SJSA1 (cell line): ENCODE data around the gene MTHFD2. TPM values are rescaled to one million over a fixed set of nuclear protein-coding genes. Genes with fewer than 3 reads are reported as not detected.
"Not testable (repeated sequence)": the region's sequence is repeated elsewhere in the genome, so short reads cannot be mapped to it uniquely, and the experiment has no call there.

Experiments used
- DNase-seq, 2 experiments: peaks; one replicate each; pipeline ENCODE4 v3.0.0-alpha.2; 2015 to 2020; ENCODE audit warnings: low spot score in 2 of 2, low read depth in 1 of 2
- H3K27ac ChIP-seq: fragments of 250-450 bp; sonication (Bioruptor Pico); 2 replicates; pipeline ENCODE4 v1.5.1; 2020; ENCODE audit warnings: mild to moderate bottlenecking, moderate library complexity
- H3K27me3 ChIP-seq: fragments of 250-450 bp; sonication (Bioruptor Pico); replicated peaks from 2 replicates; pipeline ENCODE4 v1.5.1; 2020; ENCODE audit warnings: mild to moderate bottlenecking, moderate library complexity
- H3K36me3 ChIP-seq: fragments of 250-450 bp; sonication (Bioruptor Pico); 2 replicates; pipeline ENCODE4 v1.5.1; 2020; ENCODE audit warnings: mild to moderate bottlenecking
- H3K4me1 ChIP-seq: fragments of 250-450 bp; sonication (Bioruptor Pico); replicated peaks from 2 replicates; pipeline ENCODE4 v1.6.1; 2021; ENCODE audit warnings: mild to moderate bottlenecking
- H3K4me3 ChIP-seq: fragments of 250-450 bp; sonication (Bioruptor Pico); 2 replicates; pipeline ENCODE4 v1.5.1; 2020; ENCODE audit warnings: mild to moderate bottlenecking
- H3K9me3 ChIP-seq: fragments of 250-450 bp; sonication (Bioruptor Pico); replicated peaks from 2 replicates; pipeline ENCODE4 v1.5.1; 2020; ENCODE audit warnings: mild to moderate bottlenecking
- total RNA-seq: library from RNA; depleted of rRNA; stranded (reverse); fragments of >200 nt; shearing (Covaris generic); gene quantifications from 2 replicates; pipeline ENCODE4 v1.2.3, GENCODE V29; 2014

The MTHFD2 gene
- total RNA-seq, 1 experiment from 2014 or later: 118 TPM

GRCh38 chr2:74205113-74205512 is 6.7 kb downstream of the MTHFD2 start:
- Histone ChIP-seq H3K9me3 (no peaks in the 10 kb centered on the region), H3K27ac (no peak overlapping the region), H3K4me1 (peaks cover under 1% of the 10 kb centered on the region), H3K4me3 (no peak overlapping the region), H3K36me3 (peaks cover 52% of the 10 kb centered on the region), H3K27me3 (no peaks in the 10 kb centered on the region)
- no peak for DNase-seq

DNA sequence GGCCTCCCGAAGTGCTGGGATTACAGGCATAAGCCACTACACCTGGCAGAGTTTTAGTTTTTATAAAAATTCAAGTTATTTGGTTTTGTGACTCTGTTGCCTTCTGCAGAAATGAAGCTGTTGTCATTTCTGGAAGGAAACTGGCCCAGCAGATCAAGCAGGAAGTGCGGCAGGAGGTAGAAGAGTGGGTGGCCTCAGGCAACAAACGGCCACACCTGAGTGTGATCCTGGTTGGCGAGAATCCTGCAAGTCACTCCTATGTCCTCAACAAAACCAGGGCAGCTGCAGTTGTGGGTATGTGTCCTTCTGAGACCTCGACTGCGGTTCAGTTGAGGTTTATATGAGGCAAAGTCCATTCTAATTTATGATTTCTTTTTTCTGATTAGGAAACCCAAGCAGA is 7.2 kb downstream of the MTHFD2 start:
- DNase-seq: no peak
- H3K36me3 ChIP-seq: peaks cover 57% of the 10 kb centered on the region
- no peaks in the 10 kb centered on the region for H3K4me1 ChIP-seq
- no peak overlapping the region for H3K4me3 ChIP-seq
- no peaks in the 10 kb centered on the region for H3K27me3 ChIP-seq
- H3K9me3 ChIP-seq: no peaks in the 10 kb centered on the region
- H3K27ac ChIP-seq: no peak overlapping the region

DNA sequence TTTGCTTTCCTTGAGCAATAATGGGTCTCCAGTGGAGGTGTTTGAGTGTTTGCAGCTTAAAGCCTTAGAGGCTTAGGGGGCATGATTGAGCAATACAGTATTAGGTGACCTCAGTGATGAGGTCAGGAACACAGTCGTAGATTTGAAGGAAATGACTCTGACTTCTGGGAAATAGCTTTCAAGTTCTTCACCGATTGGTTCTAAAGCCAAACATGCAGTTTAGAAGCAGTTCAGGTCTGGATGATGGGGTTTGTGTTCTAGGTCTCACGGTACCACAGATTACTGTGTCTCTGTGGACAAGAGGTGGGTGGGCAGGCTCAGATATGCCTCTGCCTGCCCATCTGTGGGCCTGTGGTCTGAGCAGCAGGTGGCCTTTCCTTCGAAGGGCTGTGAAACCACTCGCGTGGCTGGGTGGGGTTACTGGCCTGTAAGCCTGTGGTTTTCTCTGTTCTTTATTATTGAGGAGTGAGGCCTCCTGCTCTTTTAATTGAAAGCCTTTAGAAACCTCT is 7.8 kb downstream of the MTHFD2 start:
- peaks cover 64% of the 10 kb centered on the region for H3K36me3 ChIP-seq
- H3K4me1 ChIP-seq: no peaks in the 10 kb centered on the region
- H3K9me3 ChIP-seq: no peaks in the 10 kb centered on the region
- H3K4me3 ChIP-seq: no peak overlapping the region
- DNase-seq: no peak
- no peak overlapping the region for H3K27ac ChIP-seq
- H3K27me3 ChIP-seq: no peaks in the 10 kb centered on the region

DNA sequence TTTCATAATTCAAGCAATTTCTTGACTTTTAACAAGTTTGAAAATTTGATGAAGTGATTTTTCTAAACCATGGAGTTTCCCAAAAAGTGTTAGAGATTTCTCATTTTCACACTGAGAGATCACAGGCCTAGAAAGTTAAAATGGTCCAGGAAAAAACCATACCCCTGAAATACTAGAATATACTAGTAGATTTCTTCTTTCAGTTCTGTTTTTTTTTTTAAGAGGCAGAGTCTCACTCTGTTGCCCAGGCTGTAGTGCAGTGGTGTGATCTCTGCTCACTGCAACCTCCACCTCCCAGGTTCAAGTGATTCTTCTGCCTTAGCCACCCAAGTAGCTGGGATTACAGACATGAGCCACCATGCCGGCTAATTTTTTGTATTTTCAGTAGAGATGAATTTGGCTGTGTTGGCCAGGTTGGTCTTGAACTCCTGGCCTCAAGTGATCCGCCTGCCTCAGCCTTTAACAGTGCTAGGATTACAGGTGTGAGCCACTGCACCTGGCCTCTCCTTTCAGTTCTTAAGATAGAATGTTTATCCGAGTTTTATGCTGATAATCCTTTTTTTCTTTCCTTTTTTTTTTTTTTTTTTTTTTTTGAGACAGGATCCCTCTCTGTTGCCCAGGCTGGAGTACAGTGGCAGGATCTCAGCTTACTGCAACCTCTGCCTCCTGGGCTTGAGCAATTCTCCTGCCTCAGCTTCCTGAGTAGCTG is 14.4 kb downstream of the MTHFD2 start:
- Histone ChIP-seq H3K4me1 (no peaks in the 10 kb centered on the region), H3K27ac (no peak overlapping the region), H3K4me3 (no peak overlapping the region), H3K9me3 (no peaks in the 10 kb centered on the region), H3K36me3 (peaks cover 71% of the 10 kb centered on the region), H3K27me3 (no peaks in the 10 kb centered on the region)
- no peak for DNase-seq

- H3K36me3 ChIP-seq: peaks cover 49% of the 10 kb centered on the region
- H3K27ac ChIP-seq, DNase-seq, H3K27me3 ChIP-seq, H3K4me3 ChIP-seq, H3K9me3 ChIP-seq, H3K4me1 ChIP-seq: not testable (repeated sequence)
These were observed 17.4 kb downstream of the MTHFD2 start for GRCh38 chr2:74215771-74216170.

DNA sequence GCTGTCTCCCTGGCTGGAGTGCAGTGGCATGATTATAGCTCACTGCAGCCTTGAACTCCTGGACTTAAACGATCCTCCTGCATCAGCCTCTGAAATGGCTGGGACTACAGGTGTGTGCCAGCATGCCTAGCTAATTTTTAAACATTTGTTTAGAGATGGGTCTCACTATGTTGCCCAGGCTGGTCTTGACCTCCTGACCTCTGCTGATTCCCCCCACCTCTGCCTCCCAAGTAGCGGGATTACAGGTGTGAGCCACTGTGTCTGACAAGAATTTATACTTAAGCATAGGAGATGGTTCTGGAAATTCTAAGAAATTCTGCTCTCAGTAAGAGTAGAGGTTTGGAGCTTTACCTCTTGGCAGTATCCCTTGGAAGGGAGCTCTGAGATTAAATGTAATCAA is 18.2 kb downstream of the MTHFD2 start:
- no peaks in the 10 kb centered on the region for H3K27me3 ChIP-seq
- no peaks in the 10 kb centered on the region; the same call in 1 of the 2 replicates for H3K9me3 ChIP-seq
- no peak overlapping the region for H3K27ac ChIP-seq
- H3K4me3 ChIP-seq: no peak overlapping the region
- no peaks in the 10 kb centered on the region for H3K4me1 ChIP-seq
- DNase-seq: no peak
- peaks cover 41% of the 10 kb centered on the region for H3K36me3 ChIP-seq

DNA sequence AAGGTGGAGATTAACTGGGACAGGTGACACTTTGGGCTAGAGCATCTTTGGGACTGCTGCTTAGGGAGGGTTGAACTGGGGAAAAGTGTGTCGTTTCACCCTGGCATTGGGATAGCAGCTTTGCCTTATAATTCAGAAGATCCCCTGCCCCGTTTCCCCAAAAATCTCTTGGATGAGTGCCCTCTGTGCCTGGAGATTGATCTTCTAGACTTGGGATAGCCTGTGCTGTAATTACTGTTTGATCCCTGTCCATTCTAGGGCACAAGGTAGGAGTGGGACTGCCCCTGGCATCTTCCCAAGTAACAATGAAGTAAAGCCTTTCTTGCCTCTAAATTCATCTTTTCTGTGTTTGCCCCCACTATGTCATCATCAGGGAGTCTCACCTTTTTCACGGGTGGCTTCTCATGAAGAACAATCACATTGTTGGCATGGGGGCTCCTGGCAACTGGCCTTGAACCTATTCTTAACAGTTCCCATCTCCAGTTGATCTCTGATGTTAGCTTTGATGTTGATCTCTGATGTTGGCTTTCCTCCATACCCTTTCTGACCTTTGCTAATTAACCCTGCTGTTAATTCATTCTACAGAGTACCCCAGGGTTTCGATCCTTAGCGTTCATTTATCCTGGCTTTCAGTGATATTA is 21.6 kb downstream of the MTHFD2 start:
- Histone ChIP-seq H3K4me1 (no peaks in the 10 kb centered on the region), H3K4me3 (no peak overlapping the region), H3K27me3 (no peaks in the 10 kb centered on the region), H3K9me3 (no peaks in the 10 kb centered on the region; the same call in 1 of the 2 replicates), H3K36me3 (peaks cover 17% of the 10 kb centered on the region), H3K27ac (no peak overlapping the region)
- DNase-seq: no peak

DNA sequence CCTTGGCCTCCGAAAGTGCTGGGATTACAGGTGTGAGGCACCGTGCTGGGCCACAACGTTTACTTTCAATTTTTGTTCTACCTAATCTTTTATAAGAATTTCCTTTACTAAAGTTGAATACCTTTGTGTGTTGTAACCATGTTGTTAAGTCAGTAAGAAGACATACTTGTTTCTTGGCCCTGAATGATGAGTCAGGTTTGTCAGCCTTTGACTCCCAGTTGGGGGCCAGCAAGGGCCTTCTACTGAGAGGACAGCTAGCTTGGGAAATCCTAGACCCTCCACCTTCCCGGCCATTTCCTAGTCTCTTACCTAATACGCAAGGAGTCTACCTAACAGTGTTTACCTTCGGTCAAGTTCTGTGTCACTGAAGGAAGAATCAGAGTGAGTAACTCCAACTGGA is 22.7 kb downstream of the MTHFD2 start:
- no peak overlapping the region for H3K27ac ChIP-seq
- DNase-seq: no peak
- peaks cover 8% of the 10 kb centered on the region for H3K36me3 ChIP-seq
- H3K4me3 ChIP-seq: no peak overlapping the region
- H3K27me3 ChIP-seq: no peaks in the 10 kb centered on the region
- no peaks in the 10 kb centered on the region; the same call in 1 of the 2 replicates for H3K9me3 ChIP-seq
- no peaks in the 10 kb centered on the region for H3K4me1 ChIP-seq

- Histone ChIP-seq H3K36me3 (peaks cover 8% of the 10 kb centered on the region; the same call in 1 of the 2 replicates), H3K27me3 (no peaks in the 10 kb centered on the region), H3K4me3 (no peak overlapping the region), H3K4me1 (no peaks in the 10 kb centered on the region), H3K27ac (no peak overlapping the region), H3K9me3 (no peaks in the 10 kb centered on the region; the same call in 1 of the 2 replicates)
- DNase-seq: no peak
These were observed 23.3 kb downstream of the MTHFD2 start for GRCh38 chr2:74221604-74222299.

GRCh38 chr2:74222300-74222650 is 23.9 kb downstream of the MTHFD2 start:
- H3K27me3 ChIP-seq: no peaks in the 10 kb centered on the region
- H3K36me3 ChIP-seq: peaks cover 8% of the 10 kb centered on the region; the same call in 1 of the 2 replicates
- no peaks in the 10 kb centered on the region; the same call in 1 of the 2 replicates for H3K9me3 ChIP-seq
- H3K4me3 ChIP-seq: no peak overlapping the region
- H3K4me1 ChIP-seq: no peaks in the 10 kb centered on the region
- no peak overlapping the region for H3K27ac ChIP-seq
- DNase-seq: no peak

GRCh38 chr2:74223941-74224770 is 25.7 kb downstream of the MTHFD2 start:
- no peak for DNase-seq
- Histone ChIP-seq H3K4me1 (no peaks in the 10 kb centered on the region), H3K4me3 (no peak overlapping the region), H3K36me3 (no peaks in the 10 kb centered on the region; the same call in 1 of the 2 replicates), H3K27me3 (no peaks in the 10 kb centered on the region), H3K27ac (no peak overlapping the region), H3K9me3 (no peaks in the 10 kb centered on the region; the same call in 1 of the 2 replicates)

DNA sequence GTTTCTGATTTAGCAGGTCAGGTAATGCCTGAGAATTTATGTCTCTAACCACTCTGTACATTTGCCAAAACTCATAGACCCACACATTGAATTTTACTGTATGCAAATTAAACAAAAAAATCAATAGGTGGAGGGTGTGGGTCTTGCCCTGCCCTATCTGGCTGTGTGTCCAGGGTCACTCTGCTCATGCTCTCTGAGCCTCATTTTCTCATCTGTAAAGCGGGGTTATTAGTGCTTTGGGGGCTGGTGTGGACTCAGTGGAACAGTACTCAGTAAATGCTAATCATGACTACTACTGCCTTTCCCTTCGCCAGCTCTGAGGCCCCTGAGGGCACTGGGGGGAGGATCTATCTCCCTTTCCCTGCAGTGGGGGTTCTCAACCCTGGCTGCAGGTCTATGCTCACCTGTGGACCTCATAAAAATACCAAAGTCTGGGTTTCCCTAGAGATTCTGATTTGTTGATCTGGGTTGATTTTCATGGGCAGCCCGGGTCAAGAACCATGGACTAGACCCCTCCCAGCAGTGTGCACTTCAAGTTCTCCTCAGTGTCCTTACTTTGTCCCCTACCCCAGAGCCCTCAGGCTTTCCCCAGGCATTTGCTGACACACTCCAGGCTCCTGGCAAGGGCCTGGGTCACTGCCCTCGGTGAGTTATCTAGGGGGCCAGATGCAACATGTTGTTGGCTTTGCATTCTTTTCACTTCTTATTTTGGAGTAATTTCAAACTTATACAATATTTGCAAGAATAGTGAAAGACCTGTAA is 27.5 kb downstream of the MTHFD2 start:
- no peaks in the 10 kb centered on the region; the same call in 1 of the 2 replicates for H3K9me3 ChIP-seq
- no peaks in the 10 kb centered on the region for H3K27me3 ChIP-seq
- H3K4me1 ChIP-seq: no peaks in the 10 kb centered on the region
- no peaks in the 10 kb centered on the region for H3K36me3 ChIP-seq
- DNase-seq: no peak
- H3K27ac ChIP-seq: no peak overlapping the region
- no peak overlapping the region for H3K4me3 ChIP-seq
